Stimulated activated naive CD8-positive, alpha-beta T cell treated with anti-CD3 and anti-CD28 coated beads, Interleukin-15, Interleukin-2, amounts not matched to agents 100 ng/mL and 50 ng/mL, for 24 hours (primary cell): ENCODE data around the gene ALDOB.
A peak's percentile ranks its signal among the peaks of the same experiment; 100 is the strongest.
"Not testable (repeated sequence)": the region's sequence is repeated elsewhere in the genome, so short reads cannot be mapped to it uniquely, and the experiment has no call there.

Source experiments
- H3K27ac Mint-ChIP-seq: one replicate; pipeline ENCODE4 v1.8.0; 2021; ENCODE audit warnings: mild to moderate bottlenecking, mixed read lengths
- H3K27me3 Mint-ChIP-seq: one replicate; pipeline ENCODE4 v1.8.0; 2021; ENCODE audit warnings: mixed read lengths
- H3K36me3 Mint-ChIP-seq: one replicate; pipeline ENCODE4 v1.8.0; 2021; ENCODE audit warnings: low read depth, mixed read lengths
- H3K4me1 Mint-ChIP-seq: one replicate; pipeline ENCODE4 v1.8.0; 2021; ENCODE audit warnings: low read depth, mixed read lengths
- H3K4me3 Mint-ChIP-seq: one replicate; pipeline ENCODE4 v1.8.0; 2021; ENCODE audit warnings: mild to moderate bottlenecking, mixed read lengths
- H3K9me3 Mint-ChIP-seq: one replicate; pipeline ENCODE4 v1.8.0; 2021; ENCODE audit warnings: mixed read lengths

ALDOB gene

DNA sequence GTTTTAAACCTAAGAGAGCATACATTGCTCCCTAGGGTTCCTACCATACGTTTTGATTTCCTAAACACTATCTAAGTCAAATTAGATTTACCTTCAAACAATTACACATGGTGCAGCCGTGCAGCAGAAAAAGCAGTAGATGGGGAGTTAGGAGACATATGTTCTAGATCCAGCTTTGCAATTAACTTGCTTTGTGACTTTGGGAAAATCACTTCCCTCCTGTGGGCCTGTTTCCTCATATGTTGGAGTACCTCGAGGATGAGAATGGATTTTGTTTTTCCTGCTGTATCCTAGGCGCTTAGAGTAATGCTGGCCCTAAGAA is 37.9 kb downstream of the ALDOB start:
- H3K36me3 Mint-ChIP-seq, result peaks cover 85% of the 10 kb centered on the region
- peak overlapping the region; percentile 100 for H3K4me3 Mint-ChIP-seq
- peak overlapping the region; percentile 100 for H3K27ac Mint-ChIP-seq
- no peaks in the 10 kb centered on the region for H3K27me3 Mint-ChIP-seq
- H3K4me1 Mint-ChIP-seq, result peaks cover 82% of the 10 kb centered on the region
- peaks cover 34% of the 10 kb centered on the region for H3K9me3 Mint-ChIP-seq

- Mint-ChIP-seq H3K27ac (no peak overlapping the region), H3K4me3 (peak overlapping the region; percentile 36), H3K27me3 (no peaks in the 10 kb centered on the region), H3K9me3 (peaks cover 27% of the 10 kb centered on the region), H3K36me3 (peaks cover 86% of the 10 kb centered on the region), H3K4me1 (peaks cover 66% of the 10 kb centered on the region)
Observed at GRCh38 chr9:101394687-101395086, 40.9 kb downstream of the ALDOB start.

- Mint-ChIP-seq H3K36me3 (peaks cover 95% of the 10 kb centered on the region), H3K4me3 (no peak overlapping the region), H3K4me1 (peaks cover 62% of the 10 kb centered on the region), H3K27ac (no peak overlapping the region), H3K9me3 (peaks cover 27% of the 10 kb centered on the region), H3K27me3 (no peaks in the 10 kb centered on the region)
Observed at GRCh38 chr9:101393135-101393534, 42.4 kb downstream of the ALDOB start.

GRCh38 chr9:101388507-101388993 is 47.0 kb downstream of the ALDOB start:
- H3K36me3 Mint-ChIP-seq, result peaks cover 78% of the 10 kb centered on the region
- no peak overlapping the region for H3K4me3 Mint-ChIP-seq
- no peak overlapping the region for H3K27ac Mint-ChIP-seq
- H3K9me3 Mint-ChIP-seq, result peaks cover 28% of the 10 kb centered on the region
- no peaks in the 10 kb centered on the region for H3K27me3 Mint-ChIP-seq
- H3K4me1 Mint-ChIP-seq, result peaks cover 21% of the 10 kb centered on the region

- peaks cover 73% of the 10 kb centered on the region for H3K36me3 Mint-ChIP-seq
- H3K4me1 Mint-ChIP-seq, result peaks cover 15% of the 10 kb centered on the region
- no peak overlapping the region for H3K4me3 Mint-ChIP-seq
- peaks cover 25% of the 10 kb centered on the region for H3K9me3 Mint-ChIP-seq
- H3K27me3 Mint-ChIP-seq, result no peaks in the 10 kb centered on the region
- H3K27ac Mint-ChIP-seq, result no peak overlapping the region
Observed at GRCh38 chr9:101387871-101388506, 47.6 kb downstream of the ALDOB start.

DNA sequence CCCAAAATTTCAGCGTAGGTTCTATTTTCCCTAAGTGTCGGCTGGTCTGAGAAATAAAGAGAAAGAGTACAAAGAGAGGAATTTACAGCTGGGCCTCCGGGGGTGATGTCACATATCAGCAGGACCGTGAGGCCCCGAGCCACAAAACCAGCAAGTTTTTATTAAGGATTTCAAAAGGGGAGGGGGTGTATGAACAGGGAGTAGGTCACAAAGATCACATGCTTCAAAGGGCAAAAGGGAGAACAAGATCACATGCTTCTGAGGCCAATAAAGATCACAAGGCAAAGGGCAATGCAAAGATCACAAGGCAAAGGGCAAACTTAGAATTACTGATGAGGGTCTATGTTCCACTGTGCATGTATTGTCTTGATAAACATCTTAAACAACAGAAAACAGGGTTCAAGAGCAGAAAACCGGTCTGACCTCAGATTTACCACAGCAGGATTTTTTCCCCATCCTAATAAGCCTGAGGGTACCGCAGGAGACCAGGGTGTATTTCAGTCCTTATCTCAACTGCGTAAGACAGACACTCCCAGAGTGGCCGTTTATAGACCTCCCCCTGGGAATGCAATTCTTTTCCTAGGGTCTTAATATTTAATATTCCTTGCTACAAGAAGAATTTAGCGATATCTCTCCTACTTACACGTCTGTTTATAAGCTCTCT is 50.6 kb downstream of the ALDOB start, which contains the start of gene BAAT:
TSS of gene BAAT (minus strand) at position 134 of the 664 bp plus-strand sequence. CDS start 13,602 bp downstream, outside the sequence.
- not testable (repeated sequence) for H3K27ac Mint-ChIP-seq, H3K4me1 Mint-ChIP-seq, H3K4me3 Mint-ChIP-seq, H3K27me3 Mint-ChIP-seq
- peaks cover 43% of the 10 kb centered on the region for H3K36me3 Mint-ChIP-seq
- peaks cover 13% of the 10 kb centered on the region for H3K9me3 Mint-ChIP-seq

DNA sequence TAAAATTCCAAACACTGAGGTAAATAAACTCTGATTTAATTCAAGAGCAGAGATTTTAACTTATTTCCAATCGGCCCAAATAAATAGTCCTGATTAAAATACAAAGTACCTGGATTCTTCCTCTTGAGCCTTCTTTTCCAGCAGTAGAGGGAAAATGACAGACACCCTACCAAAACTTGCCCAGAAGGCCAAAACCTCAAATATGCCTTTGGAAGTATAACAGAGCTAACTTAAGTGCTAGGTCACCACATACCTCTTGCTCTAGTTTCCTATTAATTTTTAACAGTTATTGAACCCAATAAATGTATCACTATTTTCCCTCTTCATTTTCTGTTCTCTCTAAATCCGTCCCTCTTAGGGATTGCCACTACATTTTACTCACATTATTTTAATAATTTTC is 52.2 kb downstream of the ALDOB start:
- Mint-ChIP-seq H3K4me1 (no peaks in the 10 kb centered on the region), H3K27ac (no peak overlapping the region), H3K9me3 (peaks cover 13% of the 10 kb centered on the region), H3K4me3 (no peak overlapping the region), H3K36me3 (peaks cover 32% of the 10 kb centered on the region), H3K27me3 (peaks cover 5% of the 10 kb centered on the region)

- no peak overlapping the region for H3K4me3 Mint-ChIP-seq
- H3K36me3 Mint-ChIP-seq, result peaks cover 21% of the 10 kb centered on the region
- no peaks in the 10 kb centered on the region for H3K4me1 Mint-ChIP-seq
- peaks cover 13% of the 10 kb centered on the region for H3K9me3 Mint-ChIP-seq
- H3K27ac Mint-ChIP-seq, result no peak overlapping the region
- peaks cover 11% of the 10 kb centered on the region for H3K27me3 Mint-ChIP-seq
Observed at GRCh38 chr9:101381833-101382342, 53.7 kb downstream of the ALDOB start.

DNA sequence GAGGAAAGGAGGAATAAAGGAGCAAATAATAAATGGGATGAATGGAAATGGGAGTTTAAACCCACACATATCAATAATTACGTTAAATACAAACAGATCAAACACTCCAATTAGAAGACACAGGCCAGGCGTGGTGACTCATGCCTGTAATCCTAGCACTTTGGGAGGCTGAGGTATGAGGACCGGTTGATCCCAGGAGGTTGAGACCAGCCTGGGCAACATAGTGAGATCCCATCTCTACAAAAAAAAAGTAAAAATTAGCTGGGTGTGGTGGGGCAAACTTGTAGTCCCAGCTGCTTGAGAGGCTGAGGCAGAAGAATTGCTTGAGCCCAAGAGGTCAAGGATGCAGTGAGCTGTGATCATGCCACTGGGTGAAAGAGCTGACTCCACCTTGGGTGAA is 54.5 kb downstream of the ALDOB start:
- Mint-ChIP-seq H3K27me3 (peaks cover 15% of the 10 kb centered on the region), H3K27ac (no peak overlapping the region), H3K9me3 (peaks cover 11% of the 10 kb centered on the region), H3K36me3 (peaks cover 16% of the 10 kb centered on the region), H3K4me3 (no peak overlapping the region), H3K4me1 (no peaks in the 10 kb centered on the region)

- no peak overlapping the region for H3K4me3 Mint-ChIP-seq
- peaks cover 6% of the 10 kb centered on the region for H3K9me3 Mint-ChIP-seq
- peaks cover 20% of the 10 kb centered on the region for H3K27me3 Mint-ChIP-seq
- H3K36me3 Mint-ChIP-seq, result peaks cover 7% of the 10 kb centered on the region
- H3K4me1 Mint-ChIP-seq, result no peaks in the 10 kb centered on the region
- no peak overlapping the region for H3K27ac Mint-ChIP-seq
Observed at GRCh38 chr9:101380295-101380694, 55.3 kb downstream of the ALDOB start.

- no peaks in the 10 kb centered on the region for H3K36me3 Mint-ChIP-seq
- no peaks in the 10 kb centered on the region for H3K4me1 Mint-ChIP-seq
- no peaks in the 10 kb centered on the region for H3K9me3 Mint-ChIP-seq
- no peak overlapping the region for H3K27ac Mint-ChIP-seq
- peaks cover 36% of the 10 kb centered on the region for H3K27me3 Mint-ChIP-seq
- H3K4me3 Mint-ChIP-seq, result no peak overlapping the region
Observed at GRCh38 chr9:101376111-101376848, 59.3 kb downstream of the ALDOB start.

GRCh38 chr9:101375546-101375945 is 60.0 kb downstream of the ALDOB start:
- no peak overlapping the region for H3K27ac Mint-ChIP-seq
- no peak overlapping the region for H3K4me3 Mint-ChIP-seq
- peaks cover 39% of the 10 kb centered on the region for H3K27me3 Mint-ChIP-seq
- no peaks in the 10 kb centered on the region for H3K4me1 Mint-ChIP-seq
- no peaks in the 10 kb centered on the region for H3K36me3 Mint-ChIP-seq
- H3K9me3 Mint-ChIP-seq, result no peaks in the 10 kb centered on the region

GRCh38 chr9:101372327-101373118 is 63.1 kb downstream of the ALDOB start:
- Mint-ChIP-seq H3K4me1 (no peaks in the 10 kb centered on the region), H3K4me3 (no peak overlapping the region), H3K27ac (no peak overlapping the region)

DNA sequence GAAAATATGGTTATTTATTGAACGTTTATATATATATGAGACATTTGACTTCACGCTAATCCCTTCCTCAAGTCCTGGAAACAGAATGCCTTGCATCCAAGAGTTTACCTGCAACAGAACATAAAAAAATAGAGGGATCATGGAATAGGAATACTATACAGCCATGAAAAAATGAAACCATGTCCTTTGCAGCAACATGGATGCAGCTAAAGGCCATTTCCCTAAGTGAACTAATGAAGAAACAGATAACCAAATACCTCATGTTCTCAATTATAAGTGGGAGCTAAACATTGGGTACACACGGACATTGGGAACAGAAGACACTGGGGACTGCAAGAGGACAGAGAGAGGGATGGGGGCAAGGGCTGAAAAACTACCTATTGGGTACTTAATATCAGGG is 63.8 kb downstream of the ALDOB start:
- Mint-ChIP-seq H3K4me3 (no peak overlapping the region), H3K36me3 (no peaks in the 10 kb centered on the region), H3K9me3 (no peaks in the 10 kb centered on the region), H3K27ac (no peak overlapping the region), H3K27me3 (peaks cover 36% of the 10 kb centered on the region), H3K4me1 (no peaks in the 10 kb centered on the region)

More at GRCh38 chr9:101372327-101373118, 63.1 kb downstream of the ALDOB start:
- H3K36me3 Mint-ChIP-seq, result no peaks in the 10 kb centered on the region
- H3K27me3 Mint-ChIP-seq, result peaks cover 34% of the 10 kb centered on the region
- no peaks in the 10 kb centered on the region for H3K9me3 Mint-ChIP-seq
